Neural progenitor cell (in vitro differentiated cells): ENCODE results near the gene NDUFS6. TPM values are rescaled to one million over a fixed set of nuclear protein-coding genes. Genes with fewer than 3 reads are reported as not detected.
A peak's percentile ranks its signal among the peaks of the same experiment; 100 is the strongest.

ENCODE experiments used
- DNase-seq: peaks from one replicate; pipeline ENCODE4 v3.0.0-alpha.2; 2016; ENCODE audit warnings: low spot score
- H2AFZ ChIP-seq: fragments of 200-600 bp; sonication (generic); replicated peaks from 2 replicates; pipeline ENCODE4 v1.6.1; 2016; ENCODE audit warnings: antibody characterized with exemption
- H3F3A ChIP-seq: fragments of 200-600 bp; sonication (generic); 2 replicates; pipeline ENCODE4 v1.6.1; 2016; ENCODE audit warnings: antibody characterized with exemption, low read depth
- H3K27ac ChIP-seq: fragments of 200-600 bp; sonication (generic); 2 replicates; pipeline ENCODE4 v1.5.1; 2016; ENCODE audit warnings: mild to moderate bottlenecking
- H3K27me3 ChIP-seq: fragments of 200-600 bp; sonication (generic); 2 replicates; pipeline ENCODE4 v1.6.1; 2016; ENCODE audit warnings: mild to moderate bottlenecking, moderate library complexity
- H3K36me3 ChIP-seq: fragments of 200-600 bp; sonication (generic); 2 replicates; pipeline ENCODE4 v1.5.1; 2016
- H3K4me1 ChIP-seq: fragments of 200-600 bp; sonication (generic); 2 replicates; pipeline ENCODE4 v1.6.1; 2016; ENCODE audit warnings: mixed run types
- H3K4me2 ChIP-seq: fragments of 200-600 bp; sonication (generic); 2 replicates; pipeline ENCODE4 v1.6.1; 2016
- H3K4me3 ChIP-seq: fragments of 200-600 bp; sonication (generic); 2 replicates; pipeline ENCODE4 v1.5.1; 2016
- H3K79me2 ChIP-seq: fragments of 200-600 bp; sonication (generic); 2 replicates; pipeline ENCODE4 v1.6.1; 2016; ENCODE audit warnings: low read depth
- H3K9ac ChIP-seq: fragments of 200-600 bp; sonication (generic); 2 replicates; pipeline ENCODE4 v1.6.1; 2016
- H3K9me3 ChIP-seq: fragments of 200-600 bp; sonication (generic); 2 replicates; pipeline ENCODE4 v1.5.1; 2016; ENCODE audit warnings: low read depth
- H4K20me1 ChIP-seq: fragments of 200-600 bp; sonication (generic); 2 replicates; pipeline ENCODE4 v1.6.1; 2016; ENCODE audit warnings: low read depth
- H3K27ac Mint-ChIP-seq: 3 replicates; pipeline ENCODE4 v1.8.0; 2021; ENCODE audit warnings: mixed read lengths
- H3K27me3 Mint-ChIP-seq: 2 replicates; pipeline ENCODE4 v1.8.0; 2022; ENCODE audit warnings: low read depth, mild to moderate bottlenecking, inconsistent platforms, moderate library complexity, mixed read lengths; ENCODE audit not compliant: insufficient read depth
- H3K36me3 Mint-ChIP-seq: 3 replicates; pipeline ENCODE4 v1.8.0; 2021; ENCODE audit warnings: mixed read lengths
- H3K4me1 Mint-ChIP-seq: 3 replicates; pipeline ENCODE4 v1.8.0; 2021; ENCODE audit warnings: mixed read lengths
- H3K4me3 Mint-ChIP-seq: 3 replicates; pipeline ENCODE4 v1.8.0; 2021; ENCODE audit warnings: mild to moderate bottlenecking, moderate library complexity, mixed read lengths
- H3K9me3 Mint-ChIP-seq: 3 replicates; pipeline ENCODE4 v1.8.0; 2020; ENCODE audit warnings: mixed read lengths
- EZH2 ChIP-seq: fragments of 200-600 bp; sonication (generic); IDR thresholded peaks from 2 replicates; pipeline ENCODE4 v1.6.1; 2017; ENCODE audit warnings: antibody characterized with exemption, mild to moderate bottlenecking, moderate library complexity
- EZH2phosphoT487 ChIP-seq: fragments of 200-600 bp; sonication (generic); IDR thresholded peaks from 2 replicates; pipeline ENCODE4 v1.6.1; 2017; ENCODE audit warnings: antibody characterized with exemption
- total RNA-seq: library from RNA; depleted of rRNA; stranded (reverse); fragments of >200 nt; gene quantifications from 2 replicates; pipeline ENCODE4 v1.2.3, GENCODE V29; 2015; ENCODE audit warnings: low replicate concordance
- TF ChIP-seq, protein P1 (sequence below): fragments of 200-600 bp; sonication (generic); IDR thresholded peaks from 2 replicates; pipeline ENCODE4 v1.5.1; 2017; ENCODE audit warnings: antibody characterized with exemption, mild to moderate bottlenecking

The NDUFS6 gene
- total RNA-seq, 1 donor from 2014 or later, result 54.2 TPM

DNA sequence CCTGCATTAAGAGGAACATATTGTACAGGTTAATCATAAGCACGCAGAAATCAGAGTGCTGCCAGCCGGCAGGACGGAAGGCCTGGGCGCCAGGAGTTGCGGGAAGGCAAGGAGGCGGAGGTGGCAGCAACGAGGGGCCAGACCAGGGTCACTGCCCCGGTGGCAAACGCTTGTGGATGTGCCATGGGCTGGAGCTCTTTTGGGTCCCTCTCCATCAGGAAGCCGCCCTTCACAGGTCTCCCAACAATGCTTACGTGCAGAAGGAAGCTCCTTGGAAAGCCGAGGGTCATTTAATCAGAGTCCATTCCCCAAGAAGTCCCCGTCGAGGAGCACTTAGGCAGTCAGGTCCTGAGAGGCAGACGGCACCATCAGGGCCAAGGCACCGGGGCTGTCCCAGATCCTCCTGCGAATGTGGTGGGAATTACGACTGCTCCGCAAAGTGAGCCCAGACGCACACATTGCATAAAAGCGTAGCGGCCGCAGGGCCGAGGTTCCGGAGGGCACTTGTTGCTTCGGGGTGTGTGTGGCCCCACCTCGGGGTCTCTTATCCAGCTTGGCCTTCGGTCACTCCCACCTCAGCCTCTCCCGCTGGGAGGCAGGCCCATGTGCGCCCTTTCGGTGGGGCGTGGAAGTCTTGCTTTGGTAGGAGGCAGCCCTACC is 22.1 kb upstream of the NDUFS6 start:
- TF ChIP-seq EZH2phosphoT487 (no peak), EZH2 (no peak)
- TF ChIP-seq, protein P1, sequence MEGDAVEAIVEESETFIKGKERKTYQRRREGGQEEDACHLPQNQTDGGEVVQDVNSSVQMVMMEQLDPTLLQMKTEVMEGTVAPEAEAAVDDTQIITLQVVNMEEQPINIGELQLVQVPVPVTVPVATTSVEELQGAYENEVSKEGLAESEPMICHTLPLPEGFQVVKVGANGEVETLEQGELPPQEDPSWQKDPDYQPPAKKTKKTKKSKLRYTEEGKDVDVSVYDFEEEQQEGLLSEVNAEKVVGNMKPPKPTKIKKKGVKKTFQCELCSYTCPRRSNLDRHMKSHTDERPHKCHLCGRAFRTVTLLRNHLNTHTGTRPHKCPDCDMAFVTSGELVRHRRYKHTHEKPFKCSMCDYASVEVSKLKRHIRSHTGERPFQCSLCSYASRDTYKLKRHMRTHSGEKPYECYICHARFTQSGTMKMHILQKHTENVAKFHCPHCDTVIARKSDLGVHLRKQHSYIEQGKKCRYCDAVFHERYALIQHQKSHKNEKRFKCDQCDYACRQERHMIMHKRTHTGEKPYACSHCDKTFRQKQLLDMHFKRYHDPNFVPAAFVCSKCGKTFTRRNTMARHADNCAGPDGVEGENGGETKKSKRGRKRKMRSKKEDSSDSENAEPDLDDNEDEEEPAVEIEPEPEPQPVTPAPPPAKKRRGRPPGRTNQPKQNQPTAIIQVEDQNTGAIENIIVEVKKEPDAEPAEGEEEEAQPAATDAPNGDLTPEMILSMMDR, result no peak
- Histone ChIP-seq H3K4me1 (peaks cover 4% of the 10 kb centered on the region), H3K4me3 (no peak overlapping the region), H3K4me2 (no peak overlapping the region), H3F3A (no peaks in the 10 kb centered on the region), H3K27me3 (no peaks in the 10 kb centered on the region), H3K27ac (no peak overlapping the region), H3K36me3 (no peaks in the 10 kb centered on the region), H4K20me1 (no peaks in the 10 kb centered on the region), H2AFZ (peak overlapping the region; percentile 5), H3K79me2 (no peaks in the 10 kb centered on the region), H3K9ac (no peak overlapping the region), H3K9me3 (no peaks in the 10 kb centered on the region)
- Mint-ChIP-seq H3K9me3 (no peaks in the 10 kb centered on the region), H3K27ac (no peak overlapping the region), H3K36me3 (no peaks in the 10 kb centered on the region), H3K27me3 (no peaks in the 10 kb centered on the region), H3K4me3 (no peak overlapping the region), H3K4me1 (peaks cover 14% of the 10 kb centered on the region)
- DNase-seq, result no peak

DNA sequence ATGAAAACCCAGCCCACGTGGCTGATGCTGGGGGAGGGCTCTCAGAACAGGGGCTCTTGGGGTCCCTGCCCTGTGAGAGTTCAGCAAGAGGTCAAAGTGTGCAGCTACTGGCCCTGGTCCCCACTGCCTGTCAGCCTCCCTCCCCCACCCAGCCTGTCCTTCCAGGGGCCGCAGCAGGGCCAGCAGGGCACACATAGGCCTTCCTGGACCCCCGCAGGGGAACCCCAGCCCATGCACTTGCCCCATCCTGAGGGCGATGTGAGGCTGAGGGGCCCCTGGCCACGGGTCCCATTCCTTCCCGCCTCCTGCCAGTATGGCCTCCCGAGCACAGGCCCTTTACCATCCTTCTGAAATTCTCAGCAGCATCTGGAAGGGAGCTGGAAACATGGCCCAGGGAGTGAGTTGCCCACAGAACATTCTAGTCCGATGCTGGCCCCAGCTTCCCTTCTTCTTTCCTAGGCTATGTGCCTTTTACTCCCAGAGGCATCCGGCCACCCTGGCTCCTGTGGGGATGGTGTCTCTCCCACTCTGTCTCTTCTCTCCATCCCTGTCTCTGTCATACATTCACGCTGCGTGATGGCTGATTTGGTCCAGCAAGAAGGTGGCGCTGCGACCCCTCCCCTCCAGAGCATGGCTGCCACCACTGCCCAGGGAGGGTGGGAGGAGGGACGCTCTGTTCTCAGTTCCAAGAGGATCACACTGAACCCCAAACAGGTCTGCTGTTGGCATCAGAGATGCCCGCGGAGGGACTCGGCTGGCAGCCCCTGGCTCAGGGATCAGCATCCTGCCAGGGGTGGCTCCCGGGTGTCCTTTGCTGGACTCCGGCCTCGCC is 21.2 kb upstream of the NDUFS6 start:
- DNase-seq, result no peak
- no peaks in the 10 kb centered on the region for H3K27me3 ChIP-seq
- no peak overlapping the region for H3K4me3 ChIP-seq
- H3K27ac Mint-ChIP-seq, result no peak overlapping the region
- peaks cover 17% of the 10 kb centered on the region for H3K4me1 Mint-ChIP-seq
- H4K20me1 ChIP-seq, result no peaks in the 10 kb centered on the region
- no peaks in the 10 kb centered on the region for H3K36me3 ChIP-seq
- H3K79me2 ChIP-seq, result no peaks in the 10 kb centered on the region
- no peak overlapping the region for H3K4me2 ChIP-seq
- no peaks in the 10 kb centered on the region for H3K27me3 Mint-ChIP-seq
- no peak overlapping the region for H2AFZ ChIP-seq
- no peak overlapping the region for H3K9ac ChIP-seq
- H3K9me3 Mint-ChIP-seq, result no peaks in the 10 kb centered on the region
- TF ChIP-seq, protein P1, result no peak
- no peak for TF ChIP-seq EZH2phosphoT487
- no peak for TF ChIP-seq EZH2
- no peaks in the 10 kb centered on the region for H3K9me3 ChIP-seq
- no peak overlapping the region for H3K27ac ChIP-seq
- no peaks in the 10 kb centered on the region for H3K36me3 Mint-ChIP-seq
- no peaks in the 10 kb centered on the region for H3F3A ChIP-seq
- H3K4me1 ChIP-seq, result peaks cover 4% of the 10 kb centered on the region
- H3K4me3 Mint-ChIP-seq, result no peak overlapping the region

DNA sequence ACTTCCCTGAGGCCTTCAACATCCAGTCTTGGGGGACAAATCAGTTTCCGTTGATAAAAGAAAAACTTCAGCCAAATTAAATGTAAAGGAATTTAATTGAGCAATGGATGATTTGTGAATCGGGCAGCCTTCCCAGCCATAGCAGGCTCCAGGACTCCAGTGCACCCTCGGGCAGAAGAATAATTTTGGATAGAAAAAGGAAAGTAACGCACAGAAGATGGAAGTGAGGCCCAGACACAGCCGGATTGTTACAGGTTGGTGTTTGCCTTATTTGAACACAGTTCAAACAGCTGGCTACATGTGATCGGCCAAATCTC is 20.6 kb upstream of the NDUFS6 start:
- Histone ChIP-seq H3K79me2 (no peaks in the 10 kb centered on the region), H2AFZ (no peak overlapping the region), H3F3A (no peaks in the 10 kb centered on the region), H3K4me2 (no peak overlapping the region), H3K4me3 (no peak overlapping the region), H3K9me3 (no peaks in the 10 kb centered on the region), H3K27me3 (no peaks in the 10 kb centered on the region), H3K27ac (no peak overlapping the region), H3K4me1 (peaks cover 4% of the 10 kb centered on the region), H3K36me3 (no peaks in the 10 kb centered on the region), H3K9ac (no peak overlapping the region), H4K20me1 (no peaks in the 10 kb centered on the region)
- Mint-ChIP-seq H3K27ac (peak overlapping the region; percentile 72), H3K27me3 (no peaks in the 10 kb centered on the region), H3K36me3 (no peaks in the 10 kb centered on the region), H3K9me3 (no peaks in the 10 kb centered on the region), H3K4me1 (peaks cover 17% of the 10 kb centered on the region), H3K4me3 (no peak overlapping the region)
- no peak for DNase-seq
- TF ChIP-seq, protein P1, result no peak
- TF ChIP-seq EZH2 (no peak), EZH2phosphoT487 (no peak)
